ENCODE data around the gene PPP2R5D. TPM values are rescaled to one million over a fixed set of nuclear protein-coding genes. Genes with fewer than 3 reads are reported as not detected.
A peak's percentile ranks its signal among the peaks of the same experiment; 100 is the strongest.

Gene PPP2R5D
- total and polyA plus RNA-seq, 4 donors = 19.0 to 26.8 (median 21.9) TPM

- Histone ChIP-seq H3K4me1 (ENCODE audit: control insufficient read depth in 5 of 5, insufficient read depth in 5 of 5, low read length in 5 of 5) (peaks cover 0 to 14% (median 2%) of the 10 kb centered on the region in 5 donors), H3K9ac (ENCODE audit: insufficient read depth in 1 of 2, low read length in 2 of 2) (no peak overlapping the region), H3K36me3 (ENCODE audit: control insufficient read depth in 4 of 4, insufficient read depth in 4 of 4, low read length in 4 of 4) (peaks cover 0 to 44% (median 15%) of the 10 kb centered on the region in 4 donors), H3K27ac (ENCODE audit: low read depth in 1 of 2, low read length in 1 of 2) (no peak overlapping the region), H3K4me3 (no peak overlapping the region), H3K27me3 (ENCODE audit: control insufficient read depth in 3 of 3, insufficient read depth in 3 of 3, low read length in 2 of 3) (peaks cover 0 to 4% (median 3%) of the 10 kb centered on the region in 3 donors), H3K9me3 (ENCODE audit: control insufficient read depth in 4 of 4, insufficient read depth in 3 of 4, low read length in 3 of 4) (no peaks in the 10 kb centered on the region)
- ATAC-seq (ENCODE audit: insufficient read depth, low FRiP score) (no peak), DNase-seq (peak; percentile 25 to 32 (median 29))
- WGBS, 2 donors = 91 to 94% methylated on average over 9 of the region's 9 CpGs
- no peak for TF ChIP-seq CTCF (IDR thresholded peaks at IDR 0.05; ENCODE audit: control extremely low read depth, extremely low read depth)
Observed at GRCh38 chr6:42963855-42964605, 20.3 kb upstream of the PPP2R5D start.

GRCh38 chr6:42966571-42966970 lies 17.8 kb upstream of the PPP2R5D start:
- no peak for DNase-seq
- no peak for ATAC-seq (ENCODE audit: insufficient read depth, low FRiP score)
- H3K36me3 ChIP-seq (ENCODE audit: control insufficient read depth in 4 of 4, insufficient read depth in 4 of 4, low read length in 4 of 4) = peaks cover 2 to 52% (median 20%) of the 10 kb centered on the region in 4 donors
- H3K4me1 ChIP-seq (ENCODE audit: control insufficient read depth in 5 of 5, insufficient read depth in 5 of 5, low read length in 5 of 5) = no peaks in the 10 kb centered on the region
- no peak overlapping the region for H3K9ac ChIP-seq (ENCODE audit: insufficient read depth in 1 of 2, low read length in 2 of 2)
- H3K27ac ChIP-seq (ENCODE audit: low read depth in 1 of 2, low read length in 1 of 2) = no peak overlapping the region
- H3K4me3 ChIP-seq = no peak overlapping the region
- H3K27me3 ChIP-seq (ENCODE audit: control insufficient read depth in 3 of 3, insufficient read depth in 3 of 3, low read length in 2 of 3) = no peaks in the 10 kb centered on the region
- no peak for TF ChIP-seq CTCF (IDR thresholded peaks at IDR 0.05; ENCODE audit: control extremely low read depth, extremely low read depth)
- WGBS, 2 donors = 70 to 73% methylated on average over 7 of the region's 7 CpGs
- no peaks in the 10 kb centered on the region for H3K9me3 ChIP-seq (ENCODE audit: control insufficient read depth in 4 of 4, insufficient read depth in 3 of 4, low read length in 3 of 4)

GRCh38 chr6:42967228-42967627 lies 17.1 kb upstream of the PPP2R5D start:
- peaks cover 2 to 52% (median 16%) of the 10 kb centered on the region in 4 donors for H3K36me3 ChIP-seq (ENCODE audit: control insufficient read depth in 4 of 4, insufficient read depth in 4 of 4, low read length in 4 of 4)
- H3K27me3 ChIP-seq (ENCODE audit: control insufficient read depth in 3 of 3, insufficient read depth in 3 of 3, low read length in 2 of 3) = no peaks in the 10 kb centered on the region
- H3K27ac ChIP-seq (ENCODE audit: low read depth in 1 of 2, low read length in 1 of 2) = no peak overlapping the region
- ATAC-seq (ENCODE audit: insufficient read depth, low FRiP score) (no peak), DNase-seq (no peak)
- no peak overlapping the region for H3K4me3 ChIP-seq
- WGBS, 2 donors = 96 to 99% methylated on average over 11 of the region's 11 CpGs
- H3K9me3 ChIP-seq (ENCODE audit: control insufficient read depth in 4 of 4, insufficient read depth in 3 of 4, low read length in 3 of 4) = no peaks in the 10 kb centered on the region
- TF ChIP-seq CTCF (IDR thresholded peaks at IDR 0.05; ENCODE audit: control extremely low read depth, extremely low read depth) = no peak
- H3K9ac ChIP-seq (ENCODE audit: insufficient read depth in 1 of 2, low read length in 2 of 2) = no peak overlapping the region
- no peaks in the 10 kb centered on the region for H3K4me1 ChIP-seq (ENCODE audit: control insufficient read depth in 5 of 5, insufficient read depth in 5 of 5, low read length in 5 of 5)

Data from lung (tissue), 12 donors.